GM11168 (cell line): ENCODE results near the gene CAPN8.
"Not testable (repeated sequence)": the region's sequence is repeated elsewhere in the genome, so short reads cannot be mapped to it uniquely, and the experiment has no call there.

Experiments
- in situ Hi-C: fragments of 300-500 bp; cut with MboI; formaldehyde crosslinking; loops from one replicate; pipeline ENCODE4 v1.12.0; 2022; ENCODE audit warnings: low sequenced_read_pairs; ENCODE audit not compliant: unreplicated experiment

CAPN8 gene

GRCh38 chr1:223540485-223541106 is 124.9 kb downstream of the CAPN8 start:
- in situ Hi-C loops, result no loop called here

GRCh38 chr1:223539750-223540149 is 125.8 kb downstream of the CAPN8 start:
- in situ Hi-C loops, result no loop called here

- in situ Hi-C loops, result no loop called here
Observed at GRCh38 chr1:223538981-223539380, 126.5 kb downstream of the CAPN8 start.

DNA sequence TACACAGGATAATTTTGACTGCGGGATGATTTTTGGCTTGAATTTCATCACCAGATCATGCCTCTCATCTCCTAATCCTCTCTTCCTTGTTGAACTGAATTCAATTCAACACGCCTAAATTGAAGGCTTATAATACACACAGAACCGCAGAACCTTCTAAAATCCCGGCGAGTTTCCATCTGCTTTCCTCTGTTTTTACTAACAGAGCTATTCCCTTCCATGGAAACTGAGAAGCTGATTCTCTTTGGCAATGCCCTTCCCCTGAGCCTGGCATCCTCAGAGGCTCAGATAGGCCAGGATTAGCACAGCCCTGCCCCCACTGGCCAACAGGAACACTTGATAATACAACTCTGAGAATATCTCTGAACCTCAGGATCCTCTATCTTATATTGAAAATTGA is 130.2 kb downstream of the CAPN8 start:
- in situ Hi-C loops, result no loop called here

DNA sequence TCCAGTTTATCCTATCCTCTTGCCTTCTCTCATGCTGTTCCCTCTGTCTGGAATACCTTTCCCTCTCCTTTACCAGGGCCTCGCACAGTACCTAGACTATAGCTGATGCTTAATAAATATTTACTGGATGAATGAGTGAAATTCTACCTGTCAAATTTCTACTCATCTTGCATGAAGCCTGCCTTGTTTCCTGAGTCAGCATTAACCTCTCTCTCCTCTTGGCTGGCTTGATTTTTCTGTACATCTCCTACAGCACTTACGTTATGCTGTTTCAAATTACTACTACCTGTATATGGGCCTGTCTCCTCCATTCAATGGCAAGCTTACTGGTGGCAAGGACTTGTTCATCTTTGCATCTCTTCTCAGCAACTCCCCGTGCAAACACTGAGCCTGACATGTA is 130.8 kb downstream of the CAPN8 start:
- in situ Hi-C loops, result no loop called here

GRCh38 chr1:223533708-223534107 is 131.8 kb downstream of the CAPN8 start:
- in situ Hi-C loops, result no loop called here

- in situ Hi-C loops, result no loop called here
Observed at GRCh38 chr1:223531742-223532341, 133.7 kb downstream of the CAPN8 start.

- in situ Hi-C loops, result no loop called here
Observed at GRCh38 chr1:223525957-223526356, 139.5 kb downstream of the CAPN8 start.

- in situ Hi-C loops, result no loop called here
Observed at GRCh38 chr1:223525546-223525945, 140.0 kb downstream of the CAPN8 start.

- in situ Hi-C loops, result no loop called here
Observed at GRCh38 chr1:223524930-223525451, 140.5 kb downstream of the CAPN8 start.

GRCh38 chr1:223521150-223521549 is 144.4 kb downstream of the CAPN8 start:
- in situ Hi-C loops, result no loop called here

- in situ Hi-C loops, result no loop called here
Observed at GRCh38 chr1:223520200-223520599, 145.3 kb downstream of the CAPN8 start.

- in situ Hi-C loops, result no loop called here
Observed at GRCh38 chr1:223519116-223519515, 146.4 kb downstream of the CAPN8 start.

GRCh38 chr1:223518553-223518952 is 146.9 kb downstream of the CAPN8 start:
- in situ Hi-C loops, result not testable (repeated sequence)

DNA sequence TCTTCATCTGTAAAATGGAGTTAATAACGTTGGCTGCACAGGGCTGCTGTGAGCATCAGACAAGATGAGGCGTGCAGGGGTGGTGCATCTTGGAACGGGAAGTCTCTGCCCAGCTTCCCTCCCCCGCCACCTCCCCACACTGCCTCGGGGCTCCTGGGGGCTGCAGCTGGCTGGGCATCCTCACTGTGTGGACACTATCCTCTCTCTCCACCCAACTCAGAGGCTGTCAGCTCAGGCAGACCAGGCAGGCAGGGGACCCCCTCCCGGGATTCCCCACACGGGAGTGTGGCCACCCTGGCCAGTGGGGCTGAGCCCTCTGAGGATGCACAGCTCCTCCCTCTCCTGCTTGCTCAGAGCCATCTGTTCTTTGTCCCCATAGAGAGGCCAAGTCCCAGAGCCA is 149.6 kb downstream of the CAPN8 start:
- in situ Hi-C loops, result no loop called here

GRCh38 chr1:223515421-223515820 is 150.1 kb downstream of the CAPN8 start:
- in situ Hi-C loops, result no loop called here

GRCh38 chr1:223514644-223515043 is 150.9 kb downstream of the CAPN8 start:
- in situ Hi-C loops, result no loop called here

DNA sequence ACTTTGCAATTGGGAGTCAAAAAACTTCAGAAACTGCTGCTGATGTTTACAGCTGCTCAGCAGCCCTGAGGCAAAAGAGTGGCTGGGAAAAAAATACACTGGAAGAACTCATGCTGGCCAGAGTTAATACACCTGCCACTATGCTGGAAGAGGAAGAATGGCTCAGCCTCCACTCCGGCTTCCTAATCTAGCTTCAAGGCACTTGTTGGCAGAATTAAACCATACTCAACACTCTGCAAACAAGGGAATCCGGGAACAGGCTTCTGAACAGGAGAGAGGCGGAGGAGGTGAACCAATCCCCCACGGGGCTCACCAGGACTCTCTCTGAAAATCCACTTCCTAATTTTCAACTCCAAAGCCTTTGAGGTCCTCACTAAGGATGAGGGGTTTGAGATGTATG is 152.2 kb downstream of the CAPN8 start:
- in situ Hi-C loops, result no loop called here

- in situ Hi-C loops, result no loop called here
Observed at GRCh38 chr1:223512057-223512456, 153.4 kb downstream of the CAPN8 start.

DNA sequence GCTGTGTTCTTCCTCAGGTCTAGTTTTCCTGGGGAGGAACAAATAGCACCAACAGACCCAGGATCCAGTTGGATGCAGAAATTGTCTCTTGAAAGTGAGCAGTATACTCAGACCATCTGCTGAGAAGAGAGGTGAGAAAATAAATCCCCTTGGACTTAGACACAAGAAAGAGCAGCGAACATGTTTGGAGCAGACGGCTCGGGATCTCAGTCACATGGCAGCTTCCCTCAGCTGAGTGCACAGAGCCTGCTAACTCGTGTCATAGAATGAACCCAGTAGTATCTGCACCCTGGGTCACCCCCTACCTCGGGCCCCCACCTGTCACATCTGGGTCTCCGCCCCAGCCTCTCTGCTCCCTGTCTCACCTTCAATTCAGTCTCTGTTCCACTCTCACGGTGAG is 156.7 kb downstream of the CAPN8 start:
- in situ Hi-C loops, result no loop called here

DNA sequence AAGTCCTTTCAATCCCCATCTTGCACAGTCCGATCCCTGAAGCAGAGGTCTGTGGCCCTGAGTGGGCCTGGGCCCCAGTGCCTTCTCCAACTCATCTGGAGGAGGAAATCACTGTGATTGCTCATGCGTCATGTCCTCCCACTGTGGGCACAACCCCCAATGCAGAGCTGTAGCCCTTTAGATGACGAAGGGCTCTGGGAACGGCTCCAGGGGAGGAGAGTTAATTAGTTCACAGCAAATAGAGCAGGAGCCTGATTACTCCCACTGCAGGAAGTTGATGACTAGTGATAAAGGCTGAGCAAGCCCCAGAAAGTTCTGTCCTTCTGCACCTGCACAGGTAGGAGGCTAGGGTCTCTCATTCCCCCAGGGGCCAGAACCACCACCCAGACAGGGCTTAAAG is 160.8 kb downstream of the CAPN8 start:
- in situ Hi-C loops, result no loop called here

- in situ Hi-C loops, result no loop called here
Observed at GRCh38 chr1:223503348-223503747, 162.2 kb downstream of the CAPN8 start.
